Measurements from ENCODE around the gene DLGAP4. TPM values are rescaled to one million over a fixed set of nuclear protein-coding genes. Genes with fewer than 3 reads are reported as not detected.

DLGAP4 gene
- total and polyA plus RNA-seq, 7 donors: 53.5 to 151 (median 90.4) TPM

- TF ChIP-seq CTCF (IDR thresholded peaks at IDR 0.05): no peak
- peak overlapping the region; percentile 11 for H3K4me3 ChIP-seq
- H3K27ac ChIP-seq: peak overlapping the region; percentile 89
- H3K9me3 ChIP-seq: no peaks in the 10 kb centered on the region
- ATAC-seq (peak in 1 of 4 donors; percentile 8), DNase-seq (no peak)
- H3K4me1 ChIP-seq: peaks cover 96% of the 10 kb centered on the region
- no peaks in the 10 kb centered on the region for H3K27me3 ChIP-seq (ENCODE audit: insufficient read depth in 3 of 3, low read length in 2 of 3)
- intact Hi-C loops (cut with DNase I): loop anchor here in 1 of 2 donors (2.0 to 10.0 kb wide), 2 partner anchors 19 to 121 kb away; partner anchors contain the start of gene RAB5IF
- H3K36me3 ChIP-seq (ENCODE audit: insufficient read depth in 1 of 2, low read depth in 1 of 2): no peaks in the 10 kb centered on the region
- 46 to 67% (median 55%) methylated on average over 5 of the region's 5 CpGs for WGBS, 3 donors
Observed at GRCh38 chr20:36483209-36483918, 177.2 kb downstream of the DLGAP4 start.

- ATAC-seq: peak; percentile 43 to 61 (median 48)
- H3K4me1 ChIP-seq: peaks cover 94% of the 10 kb centered on the region
- DNase-seq: peak; percentile 39 to 75
- H3K9me3 ChIP-seq: no peaks in the 10 kb centered on the region
- H3K4me3 ChIP-seq: peak overlapping the region; percentile 11
- WGBS, 3 donors: 17 to 36% (median 30%) methylated on average over 8 of the region's 8 CpGs
- TF ChIP-seq CTCF (IDR thresholded peaks at IDR 0.05): no peak
- H3K36me3 ChIP-seq (ENCODE audit: insufficient read depth in 1 of 2, low read depth in 1 of 2): no peaks in the 10 kb centered on the region
- no peaks in the 10 kb centered on the region for H3K27me3 ChIP-seq (ENCODE audit: insufficient read depth in 3 of 3, low read length in 2 of 3)
- H3K27ac ChIP-seq: peak overlapping the region; percentile 89
- intact Hi-C loops (cut with DNase I): loop anchor here in 1 of 2 donors (2.0 to 10.0 kb wide), 2 partner anchors 19 to 121 kb away; partner anchors contain the start of gene RAB5IF
Observed at GRCh38 chr20:36483919-36484808, 178.0 kb downstream of the DLGAP4 start.

- DNase-seq (no peak), ATAC-seq (no peak)
- 86 to 97% (median 88%) methylated on average over 3 of the region's 3 CpGs for WGBS, 3 donors
- no peaks in the 10 kb centered on the region for H3K9me3 ChIP-seq
- TF ChIP-seq CTCF (IDR thresholded peaks at IDR 0.05): no peak
- no peak overlapping the region for H3K4me3 ChIP-seq
- peaks cover 92% of the 10 kb centered on the region for H3K4me1 ChIP-seq
- no peaks in the 10 kb centered on the region for H3K27me3 ChIP-seq (ENCODE audit: insufficient read depth in 3 of 3, low read length in 2 of 3)
- H3K36me3 ChIP-seq (ENCODE audit: insufficient read depth in 1 of 2, low read depth in 1 of 2): no peaks in the 10 kb centered on the region
- intact Hi-C loops (cut with DNase I): loop anchor here in 1 of 2 donors (10.0 kb wide), 1 partner anchor 120 kb away; the partner anchor contains the start of gene RAB5IF
- H3K27ac ChIP-seq: peak overlapping the region; percentile 89
Observed at GRCh38 chr20:36485286-36485685, 179.1 kb downstream of the DLGAP4 start.

- intact Hi-C loops (cut with DNase I): loop anchor here in 1 of 2 donors (10.0 kb wide), 1 partner anchor 118 kb away; the partner anchor contains the start of gene RAB5IF
- no peak for ATAC-seq
- no peak for DNase-seq
Observed at GRCh38 chr20:36487069-36487468, 180.9 kb downstream of the DLGAP4 start.

More at GRCh38 chr20:36487069-36487468, 180.9 kb downstream of the DLGAP4 start:
- H3K4me3 ChIP-seq: no peak overlapping the region
- H3K27ac ChIP-seq: peak overlapping the region; percentile 89
- no peak for TF ChIP-seq CTCF (IDR thresholded peaks at IDR 0.05)
- H3K27me3 ChIP-seq (ENCODE audit: insufficient read depth in 3 of 3, low read length in 2 of 3): no peaks in the 10 kb centered on the region
- 94 to 100% (median 100%) methylated on average over 1 of the region's 1 CpG for WGBS, 3 donors
- H3K9me3 ChIP-seq: no peaks in the 10 kb centered on the region
- H3K36me3 ChIP-seq (ENCODE audit: insufficient read depth in 1 of 2, low read depth in 1 of 2): no peaks in the 10 kb centered on the region
- H3K4me1 ChIP-seq: peaks cover 91% of the 10 kb centered on the region

Measured in psoas muscle (tissue), 8 donors.